Psoas muscle (tissue), 8 donors: Measurements from ENCODE around the gene AOPEP. TPM values are rescaled to one million over a fixed set of nuclear protein-coding genes. Genes with fewer than 3 reads are reported as not detected.

Experiments used
- ATAC-seq, 4 donors: fragments of 200-7000 bp; cut with Tn5 transposase; one replicate each; pipeline ENCODE4 v1.9.1; 2020; ENCODE audit warnings: moderate library complexity in 3 of 4, mild to moderate bottlenecking in 2 of 4
- DNase-seq, 2 donors: peaks; one replicate each; pipeline ENCODE4 v3.0.0-alpha.2; 2020
- H3K27ac ChIP-seq: fragments of 200-600 bp; one replicate; pipeline ENCODE4 v1.8.0; 2022
- H3K27me3 ChIP-seq, 3 donors: fragments of 200-600 bp in 1 of 3; one replicate each; pipeline versions ENCODE4 v1.6.1 to v1.8.0; 2013 to 2022; ENCODE audit warnings: low read length in 2 of 3, mild to moderate bottlenecking in 2 of 3, moderate library complexity in 1 of 3; ENCODE audit not compliant: insufficient read depth in 3 of 3
- H3K36me3 ChIP-seq, 2 donors: fragments of 200-600 bp in 1 of 2; one replicate each; pipeline versions ENCODE4 v1.6.1 to v1.8.0; 2013 to 2022; ENCODE audit warnings: low read depth in 1 of 2, mild to moderate bottlenecking in 1 of 2, moderate library complexity in 1 of 2; ENCODE audit not compliant: insufficient read depth in 1 of 2
- H3K4me1 ChIP-seq: fragments of 200-600 bp; one replicate; pipeline ENCODE4 v1.8.0; 2022
- H3K4me3 ChIP-seq: fragments of 200-600 bp; one replicate; pipeline ENCODE4 v1.8.0; 2022; ENCODE audit warnings: mild to moderate bottlenecking
- H3K9me3 ChIP-seq: fragments of 200-600 bp; one replicate; pipeline ENCODE4 v1.8.0; 2022
- WGBS, 3 donors: extraction: QIAGEN DNeasy Blood & Tissue Kit; methylation state at CpG; one replicate each; pipeline versions ENCODE4 v1.1.6 to v1.1.7; 2013; 5-methylcytosine and 5-hydroxymethylcytosine counted together
- intact Hi-C, 2 donors: fragments of 100-400 bp; cut with DNase I; formaldehyde crosslinking; loops; one replicate each; pipeline versions ENCODE4 v1.11.0 to v1.14.2; 2022
- polyA plus RNA-seq, 3 donors: library from polyadenylated mRNA; stranded (reverse); fragments of 200-250 nt; gene quantifications; one replicate each; pipeline ENCODE4 v1.2.3, GENCODE V29; 2013
- total RNA-seq, 4 donors: library from RNA; stranded (reverse); fragmentation: NEBNext Ultra II Directional in 2 of 4; extraction: Animal tissue kit (Norgen Biotek cat#: 25700) in 2 of 4; gene quantifications; one replicate each; pipeline versions ENCODE4 v1.2.1 to v1.2.4, GENCODE V29; 2021 to 2023
- TF ChIP-seq, protein P1 (sequence below): fragments of 200-600 bp; IDR thresholded peaks from one replicate; pipeline ENCODE4 v1.8.0; 2022; ENCODE audit warnings: antibody characterized with exemption
- donor health status: healthy with polysubstance abuse.
- donor health status: DM: no; HTN: no; CAD: no; lungs with moderate emphysema.
- donor health status: Bipolar disorder and iron deficiency.
- donor health status: healthy.
- donor health status: DM: yes; HTN: yes; CAD: no.
- donor health status: DM: no; HTN: no; CAD: no.
- donor health status: DM: no; HTN: no; CAD: no.
- donor health status: DM: yes; HTN: yes; CAD: no.

Gene AOPEP
- total and polyA plus RNA-seq, 7 donors = 46.4 to 96.9 (median 78.6) TPM

DNA sequence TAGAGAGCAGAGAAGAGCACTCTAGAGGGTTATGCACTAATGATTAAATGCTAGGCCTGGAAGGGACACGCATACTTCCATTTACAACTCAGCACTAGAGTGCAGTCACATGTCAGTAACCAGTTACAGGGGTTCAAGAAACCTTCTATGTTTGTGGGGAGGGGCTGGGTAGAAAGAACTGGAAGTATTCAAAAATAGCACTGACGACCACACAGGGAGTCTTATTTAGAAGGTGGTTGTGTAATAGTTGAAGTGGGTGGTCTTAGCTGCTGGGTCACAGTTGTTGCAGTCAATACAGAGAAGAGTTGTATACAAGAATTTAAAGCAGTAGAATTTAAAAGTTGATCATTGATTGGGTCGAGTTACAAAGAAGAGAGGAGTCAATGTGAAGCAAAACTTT is 15.4 kb downstream of the AOPEP start:
- Histone ChIP-seq H3K27me3 (no peaks in the 10 kb centered on the region), H3K9me3 (no peaks in the 10 kb centered on the region), H3K4me1 (no peaks in the 10 kb centered on the region), H3K4me3 (no peak overlapping the region), H3K36me3 (peaks cover 0 to 5% of the 10 kb centered on the region in 2 donors), H3K27ac (no peak overlapping the region)
- ATAC-seq (no peak), DNase-seq (no peak)
- TF ChIP-seq, protein P1, sequence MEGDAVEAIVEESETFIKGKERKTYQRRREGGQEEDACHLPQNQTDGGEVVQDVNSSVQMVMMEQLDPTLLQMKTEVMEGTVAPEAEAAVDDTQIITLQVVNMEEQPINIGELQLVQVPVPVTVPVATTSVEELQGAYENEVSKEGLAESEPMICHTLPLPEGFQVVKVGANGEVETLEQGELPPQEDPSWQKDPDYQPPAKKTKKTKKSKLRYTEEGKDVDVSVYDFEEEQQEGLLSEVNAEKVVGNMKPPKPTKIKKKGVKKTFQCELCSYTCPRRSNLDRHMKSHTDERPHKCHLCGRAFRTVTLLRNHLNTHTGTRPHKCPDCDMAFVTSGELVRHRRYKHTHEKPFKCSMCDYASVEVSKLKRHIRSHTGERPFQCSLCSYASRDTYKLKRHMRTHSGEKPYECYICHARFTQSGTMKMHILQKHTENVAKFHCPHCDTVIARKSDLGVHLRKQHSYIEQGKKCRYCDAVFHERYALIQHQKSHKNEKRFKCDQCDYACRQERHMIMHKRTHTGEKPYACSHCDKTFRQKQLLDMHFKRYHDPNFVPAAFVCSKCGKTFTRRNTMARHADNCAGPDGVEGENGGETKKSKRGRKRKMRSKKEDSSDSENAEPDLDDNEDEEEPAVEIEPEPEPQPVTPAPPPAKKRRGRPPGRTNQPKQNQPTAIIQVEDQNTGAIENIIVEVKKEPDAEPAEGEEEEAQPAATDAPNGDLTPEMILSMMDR = no peak
- WGBS, 3 donors = 59 to 80% (median 63%) methylated on average over 3 of the region's 3 CpGs
- intact Hi-C loops = no loop called here

DNA sequence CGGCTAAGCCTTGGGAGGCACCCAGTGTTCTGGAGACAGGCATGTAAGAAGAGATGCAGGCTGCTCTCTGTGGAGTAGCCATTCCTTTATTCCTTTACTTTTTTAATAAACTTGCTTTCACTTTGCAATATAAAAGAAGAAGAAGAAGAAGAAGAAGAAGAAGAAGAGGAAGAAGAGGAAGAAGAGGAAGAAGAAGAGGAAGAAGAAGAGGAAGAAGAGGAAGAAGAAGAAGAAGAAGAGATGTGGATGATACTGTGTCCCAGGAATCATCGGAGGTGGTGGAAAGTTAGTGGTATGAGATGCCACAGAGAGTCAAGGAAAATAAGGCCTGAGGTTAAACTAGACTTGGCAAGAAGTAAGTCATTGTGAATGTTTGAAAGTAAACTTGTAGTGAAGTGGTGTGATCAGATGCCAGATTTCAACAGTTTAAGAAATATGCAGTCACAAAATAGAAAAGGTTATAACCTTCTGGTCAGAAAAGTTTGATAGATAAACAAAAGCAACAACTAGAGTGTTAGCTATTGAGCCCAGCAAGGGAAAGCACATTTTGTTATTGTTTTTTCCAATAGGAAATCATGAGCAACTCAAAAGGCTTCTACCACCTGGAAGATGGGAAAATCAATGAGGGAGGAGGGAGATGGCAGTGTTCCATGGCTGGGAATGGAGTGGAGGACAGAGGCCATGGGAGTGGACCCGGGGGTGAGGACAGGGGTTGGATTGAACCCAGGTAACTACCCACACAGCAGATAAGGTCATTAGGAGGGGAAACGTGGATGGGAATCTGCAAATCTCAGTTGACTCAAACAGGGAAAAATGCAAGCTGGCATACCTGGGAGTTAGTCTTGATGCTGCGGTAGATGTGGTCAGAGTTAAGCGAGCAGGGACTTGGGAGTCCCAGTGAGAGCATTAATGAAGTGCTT is 16.8 kb downstream of the AOPEP start:
- Histone ChIP-seq H3K4me1 (no peaks in the 10 kb centered on the region), H3K4me3 (no peak overlapping the region), H3K27me3 (no peaks in the 10 kb centered on the region), H3K36me3 (peaks cover 0 to 5% of the 10 kb centered on the region in 2 donors), H3K27ac (no peak overlapping the region), H3K9me3 (no peaks in the 10 kb centered on the region)
- ATAC-seq (no peak), DNase-seq (no peak)
- WGBS, 3 donors = 76 to 88% (median 77%) methylated on average over 6 of the region's 6 CpGs
- intact Hi-C loops = no loop called here
- TF ChIP-seq, protein P1 = no peak

DNA sequence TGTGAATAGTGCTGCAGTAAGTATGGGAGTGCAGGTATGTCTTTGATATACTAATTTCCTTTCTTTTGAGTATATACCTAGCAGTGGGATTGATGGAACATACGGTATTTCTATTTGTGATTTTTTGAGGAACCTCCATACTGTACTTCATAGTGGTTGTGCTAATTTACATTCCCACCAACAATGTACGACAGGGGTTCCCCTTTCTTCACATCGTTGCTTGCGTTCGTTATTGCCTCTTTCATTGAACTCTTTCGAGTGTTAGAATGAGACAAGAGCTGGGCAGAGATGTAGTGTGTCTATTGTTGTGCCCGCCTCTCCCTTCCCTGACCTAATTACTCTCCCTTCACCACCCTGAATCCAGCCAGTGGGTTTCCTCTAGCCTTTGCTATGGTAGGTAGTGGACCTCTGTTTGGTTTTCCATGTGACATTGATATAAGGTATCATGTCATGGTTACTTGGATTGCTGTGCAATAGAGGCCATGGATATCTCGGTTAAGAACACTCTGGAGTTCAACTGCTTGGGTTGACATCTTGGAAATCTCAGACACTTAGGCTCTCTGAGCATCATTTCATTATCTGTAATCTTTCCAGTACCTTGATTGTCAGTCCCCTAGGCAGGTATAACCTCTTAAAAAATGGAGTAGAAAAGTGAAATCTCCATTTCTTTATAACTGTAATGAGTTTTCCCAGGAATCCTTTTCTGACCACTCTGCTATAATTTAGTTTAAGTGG is 19.5 kb downstream of the AOPEP start:
- no peak for DNase-seq
- TF ChIP-seq, protein P1 = no peak
- Histone ChIP-seq H3K4me1 (no peaks in the 10 kb centered on the region), H3K4me3 (no peak overlapping the region), H3K27me3 (no peaks in the 10 kb centered on the region), H3K9me3 (peaks cover 11% of the 10 kb centered on the region), H3K27ac (no peak overlapping the region), H3K36me3 (peaks cover 0 to 5% of the 10 kb centered on the region in 2 donors)
- WGBS, 3 donors = 90 to 95% (median 93%) methylated on average over 8 of the region's 8 CpGs
- ATAC-seq = no peak
- intact Hi-C loops = no loop called here

DNA sequence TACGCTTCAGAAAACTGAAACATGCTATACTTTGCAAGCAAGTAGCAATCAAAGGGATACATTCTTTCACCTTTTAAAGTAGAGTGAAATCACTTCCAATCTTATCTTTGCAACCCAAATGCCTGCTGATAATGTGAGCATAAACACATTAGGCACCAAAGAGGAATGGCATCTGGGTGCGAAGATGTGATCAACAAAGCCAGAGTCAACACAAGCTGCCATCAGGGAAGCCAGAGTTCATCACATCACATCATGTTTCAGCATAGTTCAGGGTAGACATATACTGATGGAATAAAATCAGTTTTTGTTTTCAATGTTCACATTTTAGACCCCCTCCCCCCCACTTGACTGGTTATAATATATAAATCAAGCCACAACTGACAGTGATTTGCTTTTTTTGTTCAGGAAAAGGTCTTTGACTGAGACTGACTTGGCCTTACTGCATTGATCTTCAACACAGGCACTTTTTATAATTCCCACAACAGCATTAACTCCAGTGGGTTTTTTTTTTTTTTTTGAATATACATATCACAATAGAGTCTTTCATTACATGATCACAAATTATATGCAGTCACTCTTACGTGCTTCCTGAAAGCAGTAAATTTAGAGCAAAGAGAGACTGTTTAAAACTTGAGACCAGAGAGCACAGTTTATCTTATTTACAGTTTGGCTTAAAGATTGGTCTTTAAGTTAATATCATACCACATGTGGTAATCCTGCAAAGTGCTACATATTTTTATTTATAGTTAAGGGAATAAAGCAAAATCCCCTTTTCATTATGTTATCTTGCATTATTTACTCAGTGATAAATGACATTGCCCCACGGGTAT is 20.3 kb downstream of the AOPEP start:
- Histone ChIP-seq H3K4me1 (no peaks in the 10 kb centered on the region), H3K27ac (no peak overlapping the region), H3K4me3 (no peak overlapping the region), H3K9me3 (peaks cover 11% of the 10 kb centered on the region), H3K36me3 (peaks cover 0 to 5% of the 10 kb centered on the region in 2 donors), H3K27me3 (no peaks in the 10 kb centered on the region)
- ATAC-seq (no peak), DNase-seq (no peak)
- 81 to 89% (median 85%) methylated on average over 4 of the region's 4 CpGs for WGBS, 3 donors
- TF ChIP-seq, protein P1 = no peak
- intact Hi-C loops = no loop called here
